Inflammatory macrophage treated with lipopolysaccharide for 1 hour (primary cell): Measurements from ENCODE around the gene DUSP9.
"Not testable (repeated sequence)": the region's sequence is repeated elsewhere in the genome, so short reads cannot be mapped to it uniquely, and the experiment has no call there.

Experiments used
- DNase-seq, 2 donors: peaks; one replicate each; pipeline ENCODE4 v3.0.0-alpha.2; 2020 to 2022

The DUSP9 gene

DNA sequence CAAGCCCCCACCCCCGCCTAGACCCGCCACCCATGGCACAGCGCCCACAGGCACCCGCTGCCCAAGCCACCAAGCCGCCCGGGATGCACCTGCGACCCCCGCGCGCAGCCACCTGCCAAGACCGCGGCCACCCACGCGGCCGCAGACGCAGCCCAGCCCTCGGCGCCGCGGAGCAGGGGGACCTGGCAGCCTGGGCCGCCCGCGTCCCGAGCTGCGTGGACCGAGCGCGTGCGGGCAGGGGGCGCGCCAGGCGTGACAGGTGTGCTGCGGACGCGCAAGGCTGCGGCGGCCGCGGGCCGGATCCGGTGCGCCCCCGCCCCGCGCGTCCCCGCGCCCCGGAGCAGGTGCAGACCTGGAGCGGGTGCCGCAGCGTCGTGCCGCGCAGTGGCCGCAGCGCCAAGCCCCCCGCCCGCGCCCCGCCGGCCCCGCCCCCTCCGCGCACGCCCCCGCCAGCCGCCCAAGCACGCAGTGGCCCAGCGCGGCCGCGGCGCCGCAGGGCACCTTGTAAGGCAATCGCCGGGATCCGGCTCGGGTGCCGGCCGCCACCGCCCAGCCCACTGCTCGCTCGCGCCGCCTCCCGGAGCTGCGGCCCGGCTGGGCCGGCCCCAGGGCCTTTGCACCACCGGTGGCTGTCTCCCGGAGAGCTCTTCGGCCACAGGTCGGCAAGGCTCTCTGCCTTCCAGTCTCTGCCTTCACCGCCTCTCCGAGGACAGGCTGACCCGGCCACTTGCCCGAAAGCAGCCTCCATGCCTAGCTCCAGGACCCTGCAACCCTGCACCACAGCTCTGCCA lies 26.6 kb downstream of the DUSP9 start, which contains the start of gene PNCK:
PNCK (minus strand) TSS at position 386 of the 791 bp plus-strand sequence. CDS start 737 bp downstream, outside the sequence.
- no peak for DNase-seq

DNA sequence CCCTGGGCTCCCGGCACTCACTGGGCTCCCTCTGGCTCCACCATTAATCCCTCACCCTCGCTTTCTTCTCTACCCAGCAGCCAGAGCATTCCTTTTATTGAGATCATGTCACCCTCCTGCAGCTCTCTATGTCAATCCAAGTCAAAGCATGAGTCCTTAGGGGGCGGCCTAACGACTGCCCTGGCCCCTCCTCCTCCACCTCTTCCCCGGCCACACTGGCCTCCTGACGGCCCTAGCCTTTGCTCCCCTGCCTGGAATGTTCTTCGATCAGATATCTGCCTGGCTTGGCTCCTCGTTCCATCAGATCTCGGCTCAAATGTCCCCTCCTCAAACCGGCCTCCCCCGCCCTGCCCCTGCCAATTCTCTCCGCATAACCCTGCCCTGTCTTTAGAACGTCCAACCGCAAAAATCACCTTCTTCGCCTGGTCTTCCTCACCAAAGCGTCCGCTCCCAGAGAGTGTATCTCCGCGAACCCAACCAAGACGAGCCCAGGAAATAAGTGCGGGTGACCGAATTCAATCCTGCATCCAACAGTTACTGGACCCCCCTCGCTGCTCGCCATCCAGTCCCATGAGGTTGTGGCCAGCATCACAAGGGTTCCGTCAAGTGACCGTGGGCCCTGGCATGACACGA lies 27.3 kb downstream of the DUSP9 start:
- DNase-seq = no peak

DNA sequence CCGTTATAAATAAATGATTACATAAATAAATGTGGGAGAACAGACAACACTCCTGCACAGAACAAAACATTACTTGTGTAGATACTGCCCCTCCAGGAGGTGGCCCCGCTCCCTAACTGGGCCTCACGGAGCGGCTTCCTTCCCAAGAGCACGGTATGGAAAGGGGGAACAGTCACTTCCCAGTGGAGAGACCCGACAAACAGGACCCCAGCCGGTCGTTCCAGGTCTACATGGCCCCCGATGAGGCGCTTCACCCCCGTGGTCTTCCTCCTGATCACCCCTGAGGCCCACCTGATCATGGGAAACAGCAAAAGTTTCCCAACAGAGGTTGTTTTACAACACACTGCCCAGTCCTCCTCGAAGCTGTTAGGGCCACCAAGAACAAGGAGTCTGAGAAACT lies 34.2 kb downstream of the DUSP9 start:
- no peak for DNase-seq

DNA sequence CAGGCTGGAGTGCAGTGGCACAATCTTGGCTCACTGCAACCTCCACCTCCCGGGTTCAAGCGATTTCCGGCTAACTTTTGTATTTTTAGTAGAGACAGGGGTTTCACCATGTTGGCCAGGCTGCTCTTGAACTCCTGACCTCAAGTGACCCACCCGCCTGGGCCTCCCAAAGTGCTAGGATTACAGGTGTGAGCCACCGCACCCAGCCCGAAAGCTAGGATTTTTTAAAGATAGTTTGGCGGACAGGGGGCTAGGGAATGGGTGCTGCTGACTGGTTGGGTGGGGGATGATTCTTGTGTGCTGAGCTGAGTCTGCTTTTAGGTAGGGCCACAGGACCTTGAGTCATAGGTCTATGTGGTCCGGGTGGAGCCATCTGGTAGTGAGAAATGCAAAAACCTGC lies 36.5 kb downstream of the DUSP9 start:
- DNase-seq = not testable (repeated sequence)

DNA sequence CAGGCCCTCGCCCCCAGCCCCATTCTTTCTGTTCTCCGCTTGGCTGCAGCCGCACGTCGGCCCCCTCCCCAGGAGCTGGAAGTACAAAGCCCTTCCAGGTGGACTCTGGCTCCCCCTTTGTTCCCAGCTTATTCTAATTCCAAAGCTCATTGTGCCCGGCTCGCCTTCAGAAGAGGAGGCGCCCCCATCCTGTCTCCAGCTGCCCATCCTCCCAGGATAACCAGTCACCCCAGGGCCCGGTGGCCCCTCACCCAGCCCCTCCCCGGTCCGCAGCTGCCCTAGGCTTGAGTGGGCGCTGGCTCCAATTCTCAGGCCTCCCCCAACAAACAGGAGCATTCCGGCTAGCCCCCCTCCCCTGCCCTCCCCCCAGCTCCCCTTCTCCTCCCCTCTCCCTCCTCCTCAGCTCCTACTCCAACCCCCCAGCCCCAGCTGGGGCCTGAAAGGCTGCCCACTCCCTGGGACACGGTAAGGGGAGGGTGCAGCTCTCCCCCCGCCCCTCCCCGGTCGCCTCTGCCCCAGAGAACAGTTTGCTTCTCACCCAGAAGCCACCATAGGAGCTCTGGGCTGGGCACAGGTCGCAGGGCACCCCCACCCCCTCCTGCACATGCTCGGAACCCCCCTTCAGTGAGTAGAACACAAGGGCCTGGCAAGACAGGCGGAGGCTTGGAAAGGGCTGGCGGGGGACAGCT lies 37.6 kb downstream of the DUSP9 start:
- no peak for DNase-seq

DNA sequence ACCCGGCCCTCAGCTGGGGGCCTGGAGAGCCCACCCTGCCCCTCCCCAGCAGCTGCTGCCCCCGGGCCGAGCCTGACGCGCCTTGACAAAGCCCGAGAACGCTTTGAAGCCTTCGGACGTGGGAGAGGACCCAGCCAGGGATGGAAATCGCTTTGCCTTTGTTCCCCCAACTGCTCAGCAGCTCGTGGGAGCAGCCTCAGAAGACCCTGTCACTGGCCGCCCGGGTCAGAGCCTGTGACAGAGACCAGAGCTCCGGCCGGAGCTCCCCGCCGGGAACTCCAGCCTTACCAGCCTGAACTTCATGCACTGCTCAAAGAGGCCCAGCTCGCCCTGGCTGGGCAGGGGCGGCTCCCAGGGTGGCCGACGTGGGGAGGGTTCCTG lies 38.1 kb downstream of the DUSP9 start:
- no peak for DNase-seq

DNA sequence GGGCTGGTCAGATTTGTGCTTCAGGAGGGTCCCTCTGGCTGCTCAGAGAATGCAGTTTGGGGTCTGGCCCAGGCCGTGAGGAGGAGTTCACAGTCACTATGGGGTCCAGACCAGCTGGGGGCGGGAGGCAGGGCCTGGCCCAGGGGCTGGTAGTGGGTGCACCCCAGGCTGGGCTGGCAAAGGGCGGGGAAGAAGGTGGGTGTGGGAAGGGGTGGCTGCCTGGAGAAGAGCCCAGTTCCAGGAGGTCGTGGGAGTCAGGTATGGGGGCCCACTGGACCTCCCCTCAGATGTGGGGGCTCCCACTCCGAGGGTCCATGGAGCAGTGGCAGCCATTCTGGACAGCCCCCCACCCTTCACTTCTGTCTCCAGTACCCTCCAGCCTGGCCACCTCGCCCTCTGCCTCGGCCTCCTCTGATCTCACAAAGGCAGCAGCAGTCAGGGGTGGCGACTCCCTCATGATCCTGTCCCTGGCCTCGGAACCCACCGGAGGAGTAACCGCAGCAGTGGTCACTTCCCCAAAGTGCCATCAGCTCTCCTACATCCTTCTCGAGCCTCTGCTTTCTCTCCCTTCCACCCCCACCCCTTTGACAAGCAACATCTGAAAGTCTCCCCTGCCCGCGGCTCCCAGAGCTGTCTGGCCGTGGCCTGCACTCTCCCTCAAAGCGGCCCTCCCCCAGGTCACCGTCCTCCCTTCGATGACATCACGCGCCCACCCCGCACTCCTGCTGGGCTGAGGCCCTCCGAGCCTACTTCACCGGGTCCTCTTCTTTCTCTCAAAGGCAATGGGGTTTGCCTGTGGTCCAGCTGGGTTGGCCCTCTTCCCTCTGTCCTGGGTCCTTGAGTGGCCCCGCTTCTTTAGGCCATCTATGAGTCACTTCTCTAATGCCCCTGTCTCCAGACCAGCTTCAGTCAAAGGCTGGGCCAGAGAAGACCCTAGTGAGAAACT lies 39.0 kb downstream of the DUSP9 start:
- peak; percentile 2 to 21 for DNase-seq

DNA sequence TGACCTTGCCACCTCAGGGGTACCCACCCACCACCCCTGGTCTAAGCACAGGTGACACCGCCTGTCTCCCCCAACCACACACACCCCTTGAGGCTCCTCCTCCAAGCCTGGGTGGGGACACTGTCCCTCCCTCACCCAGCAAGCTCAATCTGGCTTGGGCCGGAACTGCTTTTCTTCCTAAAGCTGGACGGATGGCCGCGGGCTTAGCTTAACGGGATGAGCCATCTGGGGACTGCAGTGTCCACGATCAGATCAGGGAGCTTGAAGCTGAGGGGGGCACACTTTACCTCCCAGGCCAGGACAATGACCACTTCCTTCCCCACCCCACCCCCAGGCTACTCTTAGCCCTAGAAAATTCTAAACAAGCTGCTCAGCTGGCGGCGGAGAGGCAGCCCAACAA lies 39.7 kb downstream of the DUSP9 start:
- DNase-seq = no peak

DNA sequence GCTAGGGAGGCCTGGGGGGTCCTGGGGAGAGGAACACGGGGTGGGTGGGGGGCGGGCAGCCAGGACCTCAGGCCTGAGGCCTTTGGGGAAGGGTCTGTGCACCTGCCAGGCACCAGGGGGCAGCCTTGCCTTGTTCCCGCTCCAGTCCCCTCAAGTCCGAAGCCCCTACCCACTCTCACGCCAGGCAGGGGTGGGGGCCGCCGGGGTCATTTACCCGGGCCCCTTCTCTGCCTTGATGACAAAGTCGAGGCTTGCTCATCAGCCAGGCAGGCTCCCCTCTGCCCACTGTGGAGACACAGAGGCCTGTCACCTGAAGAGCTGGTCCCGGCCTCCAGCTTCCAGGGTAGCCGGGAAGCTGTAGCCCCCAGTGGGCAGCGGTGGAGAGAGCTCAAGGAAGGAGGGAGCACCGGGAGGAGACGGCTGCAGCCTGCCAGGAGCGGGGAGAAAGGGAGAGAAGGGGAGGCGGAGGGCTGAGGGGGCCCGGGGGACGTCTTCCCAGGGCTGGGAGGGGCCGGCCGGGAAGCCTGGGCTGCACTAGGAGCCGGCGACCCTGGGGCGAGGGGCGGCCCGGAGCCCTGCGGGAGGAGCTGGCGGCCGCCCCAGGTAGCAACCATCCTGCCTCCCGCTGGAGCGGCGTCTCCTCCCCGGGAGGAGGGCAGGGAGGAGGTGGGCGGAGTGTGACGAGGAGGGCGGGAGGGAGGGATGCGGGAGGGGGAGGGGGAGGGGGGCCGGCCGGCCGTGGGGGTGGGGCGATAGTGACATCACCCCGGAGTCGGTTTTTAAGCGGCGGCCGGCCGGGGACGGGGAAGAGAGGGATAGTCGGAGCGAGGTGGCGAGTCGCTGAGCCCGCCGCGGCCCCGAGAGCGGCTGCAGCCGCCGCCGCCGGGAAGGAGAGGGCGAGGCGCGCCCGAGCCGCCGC lies 40.4 kb downstream of the DUSP9 start, which contains the start of gene SLC6A8:
SLC6A8 (plus strand) TSS at position 806 of the 919 bp plus-strand sequence. CDS start 649 bp downstream, outside the sequence.
- DNase-seq = peak; percentile 10 to 28

DNA sequence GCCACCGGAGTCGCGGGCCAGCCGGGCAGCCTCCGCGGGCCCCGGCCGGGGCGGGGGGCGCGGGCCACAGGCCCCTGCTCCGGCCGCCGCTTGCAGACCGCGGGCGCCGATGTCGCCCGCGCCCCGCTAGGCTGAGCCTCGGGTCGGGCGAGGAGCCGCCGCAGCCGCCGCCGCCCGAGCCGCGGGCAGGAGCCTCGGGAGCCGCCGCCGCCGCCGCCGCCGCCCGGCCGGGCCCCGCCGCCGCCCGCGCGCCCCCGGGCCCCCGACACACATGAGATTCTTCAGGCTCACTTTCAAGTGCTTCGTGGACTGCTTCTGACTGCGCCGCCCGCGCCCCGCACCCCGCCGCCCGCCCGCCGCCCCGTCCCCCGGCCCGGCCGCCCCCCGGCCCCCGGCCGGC lies 41.1 kb downstream of the DUSP9 start:
- DNase-seq = no peak

DNA sequence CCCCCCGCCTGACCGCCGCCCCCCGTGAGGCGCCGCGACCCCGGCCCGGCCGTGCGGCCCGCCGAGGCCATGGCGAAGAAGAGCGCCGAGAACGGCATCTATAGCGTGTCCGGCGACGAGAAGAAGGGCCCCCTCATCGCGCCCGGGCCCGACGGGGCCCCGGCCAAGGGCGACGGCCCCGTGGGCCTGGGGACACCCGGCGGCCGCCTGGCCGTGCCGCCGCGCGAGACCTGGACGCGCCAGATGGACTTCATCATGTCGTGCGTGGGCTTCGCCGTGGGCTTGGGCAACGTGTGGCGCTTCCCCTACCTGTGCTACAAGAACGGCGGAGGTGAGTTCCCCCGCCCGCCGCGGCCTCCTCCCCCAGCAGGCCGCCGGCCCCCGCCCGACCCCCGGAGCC lies 41.5 kb downstream of the DUSP9 start:
- no peak for DNase-seq

DNA sequence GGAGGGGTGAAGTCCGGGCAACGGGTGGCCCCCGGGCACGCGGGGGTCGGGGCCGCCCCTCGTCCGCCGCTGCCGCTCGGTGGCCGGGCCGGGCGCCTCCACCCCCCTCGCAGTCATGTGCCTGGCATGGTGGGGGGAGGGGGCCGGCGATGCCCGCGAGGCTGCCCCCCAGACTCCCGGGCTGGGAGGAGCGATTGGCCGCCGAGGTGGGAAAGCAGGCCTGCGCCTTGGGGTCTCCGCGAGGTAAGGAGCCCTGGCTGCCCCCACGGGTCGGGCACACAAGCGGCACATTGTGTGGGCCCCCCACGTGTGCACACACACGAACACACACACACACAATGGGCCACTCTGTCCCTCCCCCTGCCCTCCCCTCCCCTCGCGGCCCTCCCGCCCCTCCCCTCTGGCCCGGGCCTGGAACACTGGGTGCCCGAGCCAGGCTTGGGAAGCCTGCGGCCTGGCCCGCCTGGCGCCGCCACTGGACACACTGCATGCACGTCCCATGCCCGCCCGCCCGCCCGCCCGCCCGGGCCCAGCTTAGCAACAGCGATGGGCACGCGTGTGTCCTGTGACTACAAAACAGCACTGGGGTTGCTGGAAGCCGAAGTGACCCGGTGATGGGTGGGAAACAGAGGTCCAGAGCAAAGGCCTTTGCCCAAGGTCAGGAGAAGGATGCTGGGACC lies 42.0 kb downstream of the DUSP9 start:
- no peak for DNase-seq

DNA sequence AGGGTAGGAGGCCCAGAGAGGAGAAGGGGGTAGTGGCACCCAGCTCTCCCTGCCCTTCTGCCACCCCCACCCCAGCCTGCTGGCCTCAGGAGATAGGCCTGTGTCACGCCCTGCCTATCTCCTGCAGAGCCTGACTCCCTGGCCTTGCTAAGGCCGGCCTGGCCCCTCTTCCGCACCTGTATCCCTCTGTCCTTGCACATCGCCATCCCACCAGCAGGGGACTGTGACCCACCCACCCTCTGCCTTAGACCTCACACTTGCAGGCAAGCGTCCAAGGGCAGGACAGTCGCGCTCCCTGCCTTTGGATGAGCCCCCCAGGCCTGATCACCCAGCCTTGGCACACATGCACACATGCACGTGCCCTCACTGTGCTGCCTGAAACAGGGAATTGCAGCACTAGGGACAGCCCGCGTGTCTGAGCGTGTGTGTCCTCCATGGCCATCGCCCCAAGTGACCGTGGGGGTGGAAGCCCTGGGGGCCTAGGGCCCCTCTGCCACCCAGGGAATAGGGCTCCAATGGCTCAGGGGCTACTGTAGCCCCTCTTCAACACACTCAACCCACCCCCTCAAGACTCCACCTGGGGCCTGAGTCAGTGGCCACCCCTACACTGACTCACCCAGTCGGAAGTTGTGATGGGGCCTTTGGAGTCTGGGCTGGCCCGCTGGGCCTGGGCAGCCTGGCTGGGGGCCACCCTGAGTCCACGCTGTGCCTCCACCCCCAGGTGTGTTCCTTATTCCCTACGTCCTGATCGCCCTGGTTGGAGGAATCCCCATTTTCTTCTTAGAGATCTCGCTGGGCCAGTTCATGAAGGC lies 42.9 kb downstream of the DUSP9 start:
- DNase-seq = no peak

DNA sequence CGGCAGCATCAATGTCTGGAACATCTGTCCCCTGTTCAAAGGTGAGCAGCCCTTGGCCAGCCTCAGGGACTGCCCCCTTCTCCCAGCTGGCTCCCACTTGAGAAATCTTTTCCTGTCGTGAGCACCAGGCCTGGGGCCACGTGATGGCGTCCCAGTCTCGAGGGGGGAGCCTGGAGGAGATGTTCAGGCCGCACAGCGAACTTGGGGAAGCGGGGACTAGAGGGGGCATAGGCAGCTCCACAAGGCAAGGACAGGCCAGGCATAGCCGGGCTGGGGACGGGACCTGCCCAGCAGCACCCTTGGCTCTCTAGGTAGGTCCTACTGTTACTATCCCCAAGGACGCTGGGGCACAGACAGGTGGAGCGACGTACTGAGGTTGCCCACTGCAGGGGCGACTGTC lies 43.5 kb downstream of the DUSP9 start:
- no peak for DNase-seq

DNA sequence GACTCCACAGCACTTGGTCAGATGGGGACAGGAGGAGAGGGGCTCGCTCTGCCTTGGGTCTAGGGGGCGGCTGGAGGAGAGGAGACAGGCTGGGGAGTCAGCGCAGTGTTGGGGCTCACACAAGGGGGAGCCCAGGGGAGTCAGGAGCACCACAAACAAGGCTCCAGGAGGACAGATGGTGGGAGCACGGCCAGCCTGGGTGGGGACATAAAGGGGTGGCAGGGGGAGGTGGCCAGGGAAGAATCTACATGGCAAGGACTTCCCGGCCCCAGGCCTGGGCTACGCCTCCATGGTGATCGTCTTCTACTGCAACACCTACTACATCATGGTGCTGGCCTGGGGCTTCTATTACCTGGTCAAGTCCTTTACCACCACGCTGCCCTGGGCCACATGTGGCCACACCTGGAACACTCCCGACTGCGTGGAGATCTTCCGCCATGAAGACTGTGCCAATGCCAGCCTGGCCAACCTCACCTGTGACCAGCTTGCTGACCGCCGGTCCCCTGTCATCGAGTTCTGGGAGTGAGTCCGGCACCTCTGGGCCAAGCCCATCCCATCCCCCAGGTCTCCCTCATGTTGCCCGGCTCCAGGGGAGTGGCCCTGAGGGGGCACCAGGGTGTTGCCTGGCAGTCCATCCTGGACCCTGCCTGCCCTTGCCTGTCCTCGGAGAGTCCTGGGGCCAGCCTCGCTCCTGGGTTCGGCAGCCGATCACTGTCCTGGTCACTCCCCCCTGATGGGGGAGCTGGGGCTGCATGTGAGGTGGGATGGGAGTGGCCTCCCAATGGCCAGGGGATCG lies 44.2 kb downstream of the DUSP9 start:
- not testable (repeated sequence) for DNase-seq

DNA sequence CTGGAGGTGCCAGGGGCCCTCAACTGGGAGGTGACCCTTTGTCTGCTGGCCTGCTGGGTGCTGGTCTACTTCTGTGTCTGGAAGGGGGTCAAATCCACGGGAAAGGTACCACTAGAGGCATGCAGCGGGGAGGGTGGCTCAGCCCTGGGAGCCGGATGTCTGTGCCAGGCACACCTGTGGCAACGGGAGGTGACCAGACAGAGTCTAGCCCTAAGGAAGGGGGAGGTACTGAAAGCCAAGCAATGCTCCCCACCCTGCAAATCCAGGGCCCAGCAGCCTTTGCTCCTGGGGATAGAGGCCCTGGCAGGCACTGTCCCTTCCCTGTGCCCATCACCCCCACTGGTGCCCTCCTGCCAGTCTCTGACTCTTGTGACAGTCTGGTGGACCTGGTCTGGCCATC lies 45.0 kb downstream of the DUSP9 start:
- no peak for DNase-seq

DNA sequence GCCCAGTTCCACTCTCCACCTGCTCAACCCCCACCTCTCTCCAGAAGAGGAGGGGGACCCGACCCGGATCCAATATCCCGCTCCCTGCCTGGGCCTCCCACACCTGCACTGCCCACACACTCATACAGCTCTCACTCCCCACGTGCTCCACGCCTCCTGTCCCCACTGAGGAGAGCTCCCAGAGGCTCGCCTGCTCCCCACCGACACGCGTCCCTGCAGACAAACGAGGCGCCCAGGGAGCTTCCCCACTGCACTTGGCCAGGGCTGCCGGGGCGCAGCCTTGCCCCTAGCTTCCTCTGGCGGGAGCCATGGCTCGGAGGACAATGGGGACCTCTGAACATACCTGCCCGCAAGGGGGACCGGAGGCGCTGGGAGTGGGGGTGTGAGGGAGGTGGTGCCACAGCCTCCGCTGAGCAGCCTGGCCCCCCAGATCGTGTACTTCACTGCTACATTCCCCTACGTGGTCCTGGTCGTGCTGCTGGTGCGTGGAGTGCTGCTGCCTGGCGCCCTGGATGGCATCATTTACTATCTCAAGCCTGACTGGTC lies 45.7 kb downstream of the DUSP9 start:
- DNase-seq = no peak

DNA sequence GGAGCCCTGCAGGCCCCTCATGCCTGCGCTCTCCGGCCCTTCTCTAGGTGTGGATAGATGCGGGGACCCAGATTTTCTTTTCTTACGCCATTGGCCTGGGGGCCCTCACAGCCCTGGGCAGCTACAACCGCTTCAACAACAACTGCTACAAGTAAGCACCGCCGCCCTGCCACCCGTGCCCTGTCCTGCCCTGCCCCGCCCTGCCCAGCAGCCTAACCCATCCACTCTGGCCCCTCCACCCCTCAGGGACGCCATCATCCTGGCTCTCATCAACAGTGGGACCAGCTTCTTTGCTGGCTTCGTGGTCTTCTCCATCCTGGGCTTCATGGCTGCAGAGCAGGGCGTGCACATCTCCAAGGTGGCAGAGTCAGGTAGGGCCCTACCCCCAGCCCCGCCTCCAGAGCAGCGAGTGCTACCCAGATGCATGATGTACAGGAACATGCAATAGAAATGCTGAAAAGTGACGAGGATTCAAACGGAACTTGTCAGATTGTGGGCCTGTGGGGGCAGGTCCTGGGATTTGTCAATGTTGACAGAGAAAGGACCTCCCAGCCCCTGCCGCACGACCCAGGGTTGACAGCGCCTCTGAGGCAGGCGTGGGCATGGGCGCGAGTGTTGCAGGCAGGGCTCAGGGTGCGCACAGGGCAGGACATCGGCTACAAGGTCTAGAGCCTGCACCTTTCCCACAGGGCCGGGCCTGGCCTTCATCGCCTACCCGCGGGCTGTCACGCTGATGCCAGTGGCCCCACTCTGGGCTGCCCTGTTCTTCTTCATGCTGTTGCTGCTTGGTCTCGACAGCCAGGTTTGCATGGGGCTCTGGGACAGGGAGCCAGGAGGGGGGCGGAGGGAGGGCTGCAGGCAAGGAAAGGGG lies 46.4 kb downstream of the DUSP9 start:
- no peak for DNase-seq
